ENCODE results near the gene SRC. TPM values are rescaled to one million over a fixed set of nuclear protein-coding genes. Genes with fewer than 3 reads are reported as not detected.

The SRC gene
- total RNA-seq, 2 donors from 2014 or later: 25.9 to 35.3 TPM

GRCh38 chr20:37422791-37423286 is 76.9 kb downstream of the SRC start:
- ATAC-seq: no peak
- Histone ChIP-seq H3K27ac (no peak overlapping the region), H3K9me3 (no peaks in the 10 kb centered on the region), H3K27me3 (peaks cover 0 to 6% of the 10 kb centered on the region in 2 donors), H3K4me1 (no peaks in the 10 kb centered on the region), H3K4me3 (no peak overlapping the region), H3K36me3 (replicated peaks in 1 of 2; ENCODE audit: insufficient read depth in 1 of 2, low read depth in 2 of 2) (no peaks in the 10 kb centered on the region)
- TF ChIP-seq CTCF (IDR thresholded peaks at IDR 0.05) (no peak), POLR2A (IDR thresholded peaks at IDR 0.05) (no peak)
- no peak for DNase-seq
- intact Hi-C loops (cut with DNase I): no loop called here
- WGBS, 2 donors: 20 to 34% methylated on average over 2 to 11 of the region's 11 CpGs

DNA sequence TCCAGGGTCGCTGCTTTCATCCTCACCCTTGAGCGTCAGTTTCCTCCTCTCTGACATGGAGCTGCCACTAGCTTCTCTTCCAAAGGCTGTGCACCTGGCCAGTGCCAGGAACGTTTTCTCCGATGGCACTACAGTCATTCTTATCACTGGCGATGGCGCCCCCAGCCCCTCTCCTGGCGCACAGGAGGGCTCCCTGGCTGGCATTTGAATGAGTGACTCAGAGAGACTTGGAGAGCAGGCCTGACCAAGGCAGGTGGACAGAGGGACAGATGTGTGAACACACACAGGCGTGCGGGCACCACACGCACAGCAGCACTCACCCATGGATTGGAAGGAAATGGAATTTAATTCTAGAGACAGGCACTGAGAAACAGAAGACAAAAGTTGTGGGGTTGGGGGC is 77.6 kb downstream of the SRC start:
- DNase-seq: no peak
- intact Hi-C loops (cut with DNase I): no loop called here
- WGBS, 2 donors: 49 to 74% methylated on average over 8 to 10 of the region's 10 CpGs

GRCh38 chr20:37424062-37424851 is 78.3 kb downstream of the SRC start:
- no peak for ATAC-seq
- TF ChIP-seq POLR2A (IDR thresholded peaks at IDR 0.05) (no peak), CTCF (IDR thresholded peaks at IDR 0.05) (no peak)
- intact Hi-C loops (cut with DNase I): no loop called here
- Histone ChIP-seq H3K27me3 (peaks cover 0 to 6% of the 10 kb centered on the region in 2 donors), H3K4me3 (no peak overlapping the region), H3K27ac (no peak overlapping the region), H3K9me3 (no peaks in the 10 kb centered on the region), H3K4me1 (no peaks in the 10 kb centered on the region), H3K36me3 (replicated peaks in 1 of 2; ENCODE audit: insufficient read depth in 1 of 2, low read depth in 2 of 2) (no peaks in the 10 kb centered on the region)
- WGBS, 2 donors: 66 to 70% methylated on average over 3 of the region's 3 CpGs
- DNase-seq: no peak

More for the DNA sequence above, 77.6 kb downstream of the SRC start:
- no peak for ATAC-seq
- Histone ChIP-seq H3K27me3 (peaks cover 0 to 6% of the 10 kb centered on the region in 2 donors), H3K4me1 (no peaks in the 10 kb centered on the region), H3K4me3 (no peak overlapping the region), H3K27ac (no peak overlapping the region), H3K36me3 (replicated peaks in 1 of 2; ENCODE audit: insufficient read depth in 1 of 2, low read depth in 2 of 2) (no peaks in the 10 kb centered on the region), H3K9me3 (no peaks in the 10 kb centered on the region)
- TF ChIP-seq POLR2A (IDR thresholded peaks at IDR 0.05) (no peak), CTCF (IDR thresholded peaks at IDR 0.05) (no peak)

DNA sequence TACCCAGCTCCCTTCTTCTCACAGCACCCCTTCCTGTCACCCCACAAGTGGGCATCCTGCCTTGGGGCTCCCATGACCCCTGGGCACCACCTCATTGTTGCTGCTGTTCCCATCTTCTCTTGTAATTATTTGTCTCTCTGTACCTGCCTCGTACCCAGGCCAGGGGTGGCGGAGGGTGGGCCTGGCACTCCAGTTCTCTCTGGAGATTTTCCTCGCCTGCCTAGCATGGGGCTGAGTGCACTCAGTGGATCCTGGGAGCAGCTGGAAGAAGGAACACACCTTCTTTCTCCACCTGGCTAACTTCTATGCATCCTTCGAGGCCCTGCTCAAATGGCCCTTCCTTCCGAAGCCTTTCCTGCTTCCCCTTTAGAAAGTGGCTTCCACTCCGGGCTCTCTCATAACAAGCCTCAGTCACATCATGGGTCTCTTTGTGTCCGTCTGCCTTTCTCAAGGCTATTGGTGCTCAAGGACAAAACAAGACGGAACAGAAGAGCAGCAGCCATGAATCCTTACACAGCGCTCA is 79.2 kb downstream of the SRC start:
- no peak for ATAC-seq
- H3K9me3 ChIP-seq: no peaks in the 10 kb centered on the region

More for the DNA sequence above, 79.2 kb downstream of the SRC start:
- intact Hi-C loops (cut with DNase I): no loop called here
- 76 to 86% methylated on average over 9 of the region's 9 CpGs for WGBS, 2 donors
- no peak for TF ChIP-seq CTCF (IDR thresholded peaks at IDR 0.05)
- TF ChIP-seq POLR2A (IDR thresholded peaks at IDR 0.05): no peak
- H3K4me3 ChIP-seq: no peak overlapping the region
- peaks cover 0 to 2% of the 10 kb centered on the region in 2 donors for H3K27me3 ChIP-seq
- no peak for DNase-seq
- no peaks in the 10 kb centered on the region for H3K36me3 ChIP-seq (replicated peaks in 1 of 2; ENCODE audit: insufficient read depth in 1 of 2, low read depth in 2 of 2)
- no peak overlapping the region for H3K27ac ChIP-seq
- H3K4me1 ChIP-seq: no peaks in the 10 kb centered on the region

Measured in body of pancreas (tissue), 4 donors.